ENCODE data around the gene PTPN14. TPM values are rescaled to one million over a fixed set of nuclear protein-coding genes. Genes with fewer than 3 reads are reported as not detected.
A peak's percentile ranks its signal among the peaks of the same experiment; 100 is the strongest.

Gene PTPN14
- total RNA-seq, 1 experiment from 2014 or later, result 88.4 TPM

- Mint-ChIP-seq H3K4me3 (peak overlapping the region; percentile 82), H3K36me3 (peaks cover 2% of the 10 kb centered on the region; the same call in 1 of the 2 replicates), H3K27ac (peak overlapping the region; percentile 81), H3K27me3 (ENCODE audit: low read depth) (no peaks in the 10 kb centered on the region), H3K9me3 (no peaks in the 10 kb centered on the region), H3K4me1 (peaks cover 66% of the 10 kb centered on the region)
- TF ChIP-seq SOX15 (CRISPR knock-in tag; IDR thresholded peaks at IDR 0.05) (no peak), ZNF263 (CRISPR knock-in tag; IDR thresholded peaks at IDR 0.05; ENCODE audit: low read depth) (no peak), RORB (CRISPR knock-in tag; IDR thresholded peaks at IDR 0.05) (no peak), FOXP1 (CRISPR knock-in tag; IDR thresholded peaks at IDR 0.05; ENCODE audit: borderline replicate concordance) (no peak), ZNF532 (CRISPR knock-in tag; IDR thresholded peaks at IDR 0.05; ENCODE audit: borderline replicate concordance) (no peak), ATF1 (CRISPR knock-in tag; IDR thresholded peaks at IDR 0.05) (no peak), E2F1 (CRISPR knock-in tag; IDR thresholded peaks at IDR 0.05) (no peak), ARID4B (CRISPR knock-in tag; IDR thresholded peaks at IDR 0.05; ENCODE audit: borderline replicate concordance) (no peak)
- no peak for DNase-seq (ENCODE audit: low spot score)
- ATAC-seq, result no peak
- POLR2A ChIA-PET, result interaction anchor here (1.2 to 4.3 kb wide), 4 partner anchors 8 to 76 kb away, joined by 3 to 30 read pairs (median 16); partner anchors contain the start of gene CENPF
- CTCF ChIA-PET, result interaction anchor here (0.8 to 5.3 kb wide), 6 partner anchors 8 to 217 kb away, joined by 3 to 33 read pairs (median 5); no protein-coding TSS in a partner anchor
These were observed 1.8 kb downstream of the PTPN14 start for GRCh38 chr1:214549604-214550003.

- peaks cover 2% of the 10 kb centered on the region; the same call in 1 of the 2 replicates for H3K36me3 Mint-ChIP-seq
- no peaks in the 10 kb centered on the region for H3K27me3 Mint-ChIP-seq (ENCODE audit: low read depth)
- ChIA-PET CTCF (interaction anchor here (0.9 to 5.3 kb wide), 3 partner anchors 9 to 216 kb away, joined by 5 to 33 read pairs (median 5); no protein-coding TSS in a partner anchor), POLR2A (interaction anchor here (4.3 kb wide), 1 partner anchor 7 kb away, joined by 30 read pairs; no protein-coding TSS in a partner anchor)
- TF ChIP-seq STAT6 (CRISPR knock-in tag; conservative IDR thresholded peaks at IDR 0.05; ENCODE audit: low read depth) (no peak), E2F1 (CRISPR knock-in tag; IDR thresholded peaks at IDR 0.05) (no peak), ZNF121 (CRISPR knock-in tag; IDR thresholded peaks at IDR 0.05) (no peak), ATF6 (CRISPR knock-in tag; IDR thresholded peaks at IDR 0.05) (no peak), ATF1 (CRISPR knock-in tag; IDR thresholded peaks at IDR 0.05) (no peak), FOXP1 (CRISPR knock-in tag; IDR thresholded peaks at IDR 0.05; ENCODE audit: borderline replicate concordance) (no peak), ATF3 (CRISPR knock-in tag; conservative IDR thresholded peaks at IDR 0.05) (no peak), TEAD4 (CRISPR knock-in tag; IDR thresholded peaks at IDR 0.05) (no peak), CTCF (IDR thresholded peaks at IDR 0.05) (no peak)
- ATAC-seq (no peak), DNase-seq (ENCODE audit: low spot score) (no peak)
- H3K27ac Mint-ChIP-seq, result no peak overlapping the region
- no peaks in the 10 kb centered on the region for H3K9me3 Mint-ChIP-seq
- peak overlapping the region; percentile 82 for H3K4me3 Mint-ChIP-seq
- peaks cover 67% of the 10 kb centered on the region for H3K4me1 Mint-ChIP-seq
These were observed 2.4 kb downstream of the PTPN14 start for GRCh38 chr1:214548988-214549387.
